SW 1271 (cell line): ENCODE results near the gene PLEKHN1.
"Not testable (repeated sequence)": the region's sequence is repeated elsewhere in the genome, so short reads cannot be mapped to it uniquely, and the experiment has no call there.

Experiments used
- DNase-seq, 2 experiments: peaks; one replicate each; lab custom pipeline; 2025; lab: John Stamatoyannopoulos, UW

The PLEKHN1 gene

GRCh38 chr1:1006305-1007159 lies 40.2 kb downstream of the PLEKHN1 start:
- DNase-seq, result no peak

GRCh38 chr1:1010131-1010530 lies 43.8 kb downstream of the PLEKHN1 start:
- not testable (repeated sequence) for DNase-seq

GRCh38 chr1:1011396-1011949 lies 45.2 kb downstream of the PLEKHN1 start:
- no peak for DNase-seq

GRCh38 chr1:1012736-1013104 lies 46.4 kb downstream of the PLEKHN1 start:
- not testable (repeated sequence) for DNase-seq

GRCh38 chr1:1013105-1013921 lies 47.0 kb downstream of the PLEKHN1 start, which contains the start of gene ISG15:
Gene ISG15 (plus strand): TSS chr1:1013497. CDS start chr1:1013574, 77 bp downstream.
- DNase-seq, result peak in 1 of 2 experiments; percentile 82

GRCh38 chr1:1013922-1014648 lies 47.8 kb downstream of the PLEKHN1 start:
- peak; percentile 23 to 53 for DNase-seq

GRCh38 chr1:1014799-1015681 lies 48.8 kb downstream of the PLEKHN1 start:
- DNase-seq, result no peak

GRCh38 chr1:1017397-1018320 lies 51.4 kb downstream of the PLEKHN1 start:
- not testable (repeated sequence) for DNase-seq

GRCh38 chr1:1018321-1018685 lies 52.0 kb downstream of the PLEKHN1 start:
- not testable (repeated sequence) for DNase-seq

- peak; percentile 33 to 46 for DNase-seq
Observed at GRCh38 chr1:1019122-1019999, 53.1 kb downstream of the PLEKHN1 start.

- no peak for DNase-seq
Observed at GRCh38 chr1:1020000-1020404, 53.7 kb downstream of the PLEKHN1 start, which contains the start of gene AGRN. Gene AGRN (plus strand): TSS chr1:1020120. CDS start chr1:1020173, 53 bp downstream.

GRCh38 chr1:1020415-1021009 lies 54.2 kb downstream of the PLEKHN1 start:
- peak in 1 of 2 experiments; percentile 15 for DNase-seq

- DNase-seq, result peak; percentile 29 to 32
Observed at GRCh38 chr1:1021010-1021919, 55.0 kb downstream of the PLEKHN1 start.

GRCh38 chr1:1021920-1022259 lies 55.6 kb downstream of the PLEKHN1 start:
- no peak for DNase-seq

GRCh38 chr1:1022302-1023009 lies 56.2 kb downstream of the PLEKHN1 start:
- DNase-seq, result no peak

- no peak for DNase-seq
Observed at GRCh38 chr1:1023700-1024099, 57.4 kb downstream of the PLEKHN1 start.
